ENCODE results near the gene PRR35. TPM values are rescaled to one million over a fixed set of nuclear protein-coding genes. Genes with fewer than 3 reads are reported as not detected.

The PRR35 gene
- total RNA-seq, 1 experiment from 2014 or later, result not detected

- TF ChIP-seq EZH2phosphoT487 (IDR thresholded peaks at IDR 0.05; ENCODE audit: borderline replicate concordance, low read length), result no peak
- CTCF ChIA-PET, result no interaction called here
- Histone ChIP-seq H3K27ac (ENCODE audit: low read length) (no peak overlapping the region), H2AFZ (ENCODE audit: low read length) (no peak overlapping the region), H3K4me2 (ENCODE audit: low read length) (no peak overlapping the region), H3K36me3 (ENCODE audit: low read depth, low read length) (no peaks in the 10 kb centered on the region), H3K4me3 (ENCODE audit: low read length) (no peak overlapping the region), H3K79me2 (ENCODE audit: low read length) (no peaks in the 10 kb centered on the region), H3K9me2 (replicated peaks; ENCODE audit: low read length) (no peaks in the 10 kb centered on the region), H3K4me1 (ENCODE audit: insufficient read depth, low read length) (no peaks in the 10 kb centered on the region), H3K9me3 (ENCODE audit: low read length) (no peaks in the 10 kb centered on the region), H3K27me3 (ENCODE audit: low read length) (no peaks in the 10 kb centered on the region), H3F3A (ENCODE audit: low read length, unreplicated experiment) (no peaks in the 10 kb centered on the region), H3K9ac (ENCODE audit: low read length) (no peak overlapping the region), H4K20me1 (ENCODE audit: low read length) (no peaks in the 10 kb centered on the region)
- POLR2A ChIA-PET (ENCODE audit: unreplicated experiment), result no interaction called here
- intact Hi-C loops (cut with micrococcal nuclease), result no loop called here
- DNase-seq (no peak), ATAC-seq (no peak)
- no TSS peak for BruUV-seq (replicated peaks)
These were observed 18.2 kb downstream of the PRR35 start for GRCh38 chr16:578232-578869.

GRCh38 chr16:578870-579405 lies 18.7 kb downstream of the PRR35 start:
- no peak overlapping the region for H3K4me2 ChIP-seq (ENCODE audit: low read length)
- H3K4me1 ChIP-seq (ENCODE audit: insufficient read depth, low read length), result no peaks in the 10 kb centered on the region
- H2AFZ ChIP-seq (ENCODE audit: low read length), result no peak overlapping the region
- ChIA-PET POLR2A (ENCODE audit: unreplicated experiment) (no interaction called here), CTCF (no interaction called here)
- TF ChIP-seq EZH2phosphoT487 (IDR thresholded peaks at IDR 0.05; ENCODE audit: borderline replicate concordance, low read length), result no peak
- no peak for TF ChIP-seq EZH2 (IDR thresholded peaks at IDR 0.05; ENCODE audit: low read length, unreplicated experiment)
- peak; percentile 57 for TF ChIP-seq CTCF (conservative IDR thresholded peaks at IDR 0.05; ENCODE audit: low read depth, low read length)
- no peaks in the 10 kb centered on the region for H3K36me3 ChIP-seq (ENCODE audit: low read depth, low read length)
- H3K9me3 ChIP-seq (ENCODE audit: low read length), result no peaks in the 10 kb centered on the region
- BruUV-seq (replicated peaks), result no TSS peak
- peak; percentile 72 for ATAC-seq
- H3K9ac ChIP-seq (ENCODE audit: low read length), result no peak overlapping the region
- H3K9me2 ChIP-seq (replicated peaks; ENCODE audit: low read length), result no peaks in the 10 kb centered on the region
- intact Hi-C loops (cut with micrococcal nuclease), result no loop called here
- H3F3A ChIP-seq (ENCODE audit: low read length, unreplicated experiment), result no peaks in the 10 kb centered on the region
- no peak overlapping the region for H3K27ac ChIP-seq (ENCODE audit: low read length)
- no peaks in the 10 kb centered on the region for H3K79me2 ChIP-seq (ENCODE audit: low read length)
- no peak overlapping the region for H3K4me3 ChIP-seq (ENCODE audit: low read length)
- H3K27me3 ChIP-seq (ENCODE audit: low read length), result no peaks in the 10 kb centered on the region
- no peaks in the 10 kb centered on the region for H4K20me1 ChIP-seq (ENCODE audit: low read length)
- DNase-seq, result peak; percentile 48

GRCh38 chr16:580141-580945 lies 20.1 kb downstream of the PRR35 start:
- Histone ChIP-seq H3K79me2 (ENCODE audit: low read length) (no peaks in the 10 kb centered on the region), H3K9ac (ENCODE audit: low read length) (no peak overlapping the region), H3F3A (ENCODE audit: low read length, unreplicated experiment) (no peaks in the 10 kb centered on the region), H3K4me1 (ENCODE audit: insufficient read depth, low read length) (no peaks in the 10 kb centered on the region), H3K27ac (ENCODE audit: low read length) (no peak overlapping the region), H3K9me2 (replicated peaks; ENCODE audit: low read length) (no peaks in the 10 kb centered on the region), H3K4me3 (ENCODE audit: low read length) (no peak overlapping the region), H3K36me3 (ENCODE audit: low read depth, low read length) (no peaks in the 10 kb centered on the region), H3K9me3 (ENCODE audit: low read length) (no peaks in the 10 kb centered on the region), H4K20me1 (ENCODE audit: low read length) (no peaks in the 10 kb centered on the region), H2AFZ (ENCODE audit: low read length) (no peak overlapping the region), H3K27me3 (ENCODE audit: low read length) (no peaks in the 10 kb centered on the region), H3K4me2 (ENCODE audit: low read length) (no peak overlapping the region)
- ATAC-seq, result no peak
- no peak for TF ChIP-seq EZH2phosphoT487 (IDR thresholded peaks at IDR 0.05; ENCODE audit: borderline replicate concordance, low read length)
- no peak for TF ChIP-seq EZH2 (IDR thresholded peaks at IDR 0.05; ENCODE audit: low read length, unreplicated experiment)
- TF ChIP-seq CTCF (conservative IDR thresholded peaks at IDR 0.05; ENCODE audit: low read depth, low read length), result no peak
- intact Hi-C loops (cut with micrococcal nuclease), result loop anchor here (10.0 kb wide), 1 partner anchor 56 kb away; the partner anchor contains the start of gene CAPN15
- no peak for DNase-seq
- ChIA-PET CTCF (no interaction called here), POLR2A (ENCODE audit: unreplicated experiment) (no interaction called here)
- BruUV-seq (replicated peaks), result no TSS peak
